ENCODE results near the gene ADAM11.

Gene ADAM11

DNA sequence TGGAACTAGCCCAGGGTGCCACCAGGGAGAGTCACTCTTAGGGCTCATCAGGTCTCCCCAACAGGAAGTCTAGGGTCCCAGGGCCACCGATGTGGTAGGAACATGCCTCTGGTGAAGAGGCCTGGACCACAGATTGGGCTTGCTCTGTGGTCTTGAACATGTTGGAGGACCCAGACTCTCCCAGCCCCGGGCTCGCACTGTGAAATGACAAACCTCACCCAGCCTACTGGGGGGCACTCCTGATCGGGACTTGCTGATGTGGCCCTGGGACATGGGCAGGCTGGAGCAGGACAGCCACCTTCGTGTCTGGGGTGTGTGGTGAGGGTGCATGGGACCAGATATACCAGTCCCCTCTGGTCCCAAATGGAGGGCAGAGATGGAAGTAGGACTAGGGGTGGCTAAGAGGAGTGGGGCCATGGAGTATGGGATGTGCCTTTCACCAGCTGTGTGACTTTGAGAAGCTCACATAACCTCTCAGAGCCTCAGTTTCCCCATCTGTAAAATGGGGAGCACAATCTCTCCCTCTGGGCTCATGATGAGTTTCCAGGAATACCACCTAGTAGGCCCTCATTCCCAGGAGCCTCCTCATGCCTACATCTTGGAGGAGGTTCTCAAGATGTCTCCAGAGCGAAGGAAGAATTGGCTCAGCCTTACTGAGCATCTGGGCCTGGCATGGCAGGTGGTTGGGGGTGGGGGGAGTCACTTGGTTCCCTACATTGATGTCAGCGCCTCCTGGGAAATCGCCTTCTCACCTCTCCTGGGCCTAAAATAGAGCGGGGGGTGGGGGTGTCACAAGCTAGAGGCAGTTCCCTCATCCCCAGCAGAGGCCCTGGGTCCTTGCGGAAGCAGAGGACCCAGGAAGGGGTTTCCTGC is 1.5 kb upstream of the ADAM11 start:
- DNase-seq (ENCODE audit: low read depth, low spot score): no peak

DNA sequence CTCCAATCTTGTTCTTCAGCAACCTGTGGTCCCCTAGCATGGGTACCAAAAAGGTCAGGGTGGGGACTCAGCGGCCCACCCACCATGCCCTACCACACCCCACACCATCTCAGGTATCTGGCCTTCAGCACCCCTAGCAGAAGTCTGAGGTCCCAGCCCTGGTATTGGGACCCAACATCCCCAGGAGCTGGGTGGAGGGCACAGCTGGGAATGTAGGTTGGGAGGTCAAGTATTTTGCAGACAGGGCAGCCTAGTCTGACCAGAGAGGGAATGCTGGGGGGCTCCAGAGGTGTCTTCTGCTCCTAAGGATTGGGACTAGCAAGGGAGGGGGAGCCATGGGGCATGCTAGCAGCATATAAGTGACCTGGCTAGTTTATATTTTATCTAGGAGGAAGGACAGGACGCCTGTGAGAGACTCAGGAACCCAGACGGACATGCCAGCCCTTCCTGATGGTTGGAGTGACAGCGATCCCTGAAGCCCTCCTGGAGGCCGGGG is 822 bp upstream of the ADAM11 start:
- no peak for DNase-seq (ENCODE audit: low read depth, low spot score)

DNA sequence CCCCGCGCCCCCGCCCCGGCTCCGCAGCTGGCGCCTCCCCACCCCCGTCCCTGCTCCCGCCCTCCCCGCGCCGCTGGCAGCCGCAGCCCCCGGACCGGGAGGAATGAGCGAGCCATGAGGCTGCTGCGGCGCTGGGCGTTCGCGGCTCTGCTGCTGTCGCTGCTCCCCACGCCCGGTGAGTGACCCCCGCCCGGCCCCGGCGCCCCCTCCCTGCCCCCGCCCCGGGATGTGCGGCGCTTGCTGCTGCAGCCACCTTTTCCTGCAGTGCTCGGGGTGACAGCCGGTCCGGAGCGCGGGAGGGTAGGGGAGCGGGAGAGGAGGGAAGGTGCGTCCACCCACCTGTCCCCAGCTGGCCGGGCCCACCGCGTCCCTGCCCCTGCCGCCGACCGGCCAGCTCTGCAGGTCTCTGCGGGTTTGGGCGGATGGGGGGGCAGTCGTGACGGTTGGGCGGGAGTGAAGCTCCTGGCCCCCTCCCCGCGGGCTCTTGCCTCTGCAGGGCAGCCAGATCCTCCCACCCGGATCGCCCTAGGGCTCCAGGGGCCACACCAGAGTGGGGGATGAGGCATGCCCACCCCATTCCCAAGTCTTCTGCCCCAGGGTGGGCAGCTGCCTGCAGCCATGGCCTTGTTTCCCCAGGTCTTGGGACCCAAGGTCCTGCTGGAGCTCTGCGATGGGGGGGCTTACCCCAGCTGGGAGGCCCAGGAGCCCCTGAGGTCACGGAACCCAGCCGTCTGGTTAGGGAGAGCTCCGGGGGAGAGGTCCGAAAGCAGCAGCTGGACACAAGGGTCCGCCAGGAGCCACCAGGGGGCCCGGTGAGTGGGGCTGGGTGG is 513 bp downstream of the ADAM11 start:
- no peak for DNase-seq (ENCODE audit: low read depth, low spot score)

DNA sequence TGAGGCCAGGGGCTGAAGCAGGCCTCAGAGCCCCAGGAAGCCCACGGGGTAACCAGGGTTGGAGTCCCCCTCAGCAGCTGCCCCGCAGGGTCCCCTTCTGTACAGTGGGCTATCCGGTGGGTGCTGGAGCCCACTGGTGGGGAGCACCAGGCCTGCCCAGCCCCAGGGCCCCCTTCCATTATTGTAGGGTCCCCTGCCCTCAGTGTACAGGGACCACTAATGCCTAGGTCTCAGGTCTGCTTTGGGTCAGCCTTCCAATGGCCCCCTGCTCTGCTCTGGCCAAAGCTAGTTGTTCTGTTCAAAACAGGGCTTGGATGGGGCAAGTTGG is 1.1 kb downstream of the ADAM11 start:
- no peak for DNase-seq (ENCODE audit: low read depth, low spot score)

DNA sequence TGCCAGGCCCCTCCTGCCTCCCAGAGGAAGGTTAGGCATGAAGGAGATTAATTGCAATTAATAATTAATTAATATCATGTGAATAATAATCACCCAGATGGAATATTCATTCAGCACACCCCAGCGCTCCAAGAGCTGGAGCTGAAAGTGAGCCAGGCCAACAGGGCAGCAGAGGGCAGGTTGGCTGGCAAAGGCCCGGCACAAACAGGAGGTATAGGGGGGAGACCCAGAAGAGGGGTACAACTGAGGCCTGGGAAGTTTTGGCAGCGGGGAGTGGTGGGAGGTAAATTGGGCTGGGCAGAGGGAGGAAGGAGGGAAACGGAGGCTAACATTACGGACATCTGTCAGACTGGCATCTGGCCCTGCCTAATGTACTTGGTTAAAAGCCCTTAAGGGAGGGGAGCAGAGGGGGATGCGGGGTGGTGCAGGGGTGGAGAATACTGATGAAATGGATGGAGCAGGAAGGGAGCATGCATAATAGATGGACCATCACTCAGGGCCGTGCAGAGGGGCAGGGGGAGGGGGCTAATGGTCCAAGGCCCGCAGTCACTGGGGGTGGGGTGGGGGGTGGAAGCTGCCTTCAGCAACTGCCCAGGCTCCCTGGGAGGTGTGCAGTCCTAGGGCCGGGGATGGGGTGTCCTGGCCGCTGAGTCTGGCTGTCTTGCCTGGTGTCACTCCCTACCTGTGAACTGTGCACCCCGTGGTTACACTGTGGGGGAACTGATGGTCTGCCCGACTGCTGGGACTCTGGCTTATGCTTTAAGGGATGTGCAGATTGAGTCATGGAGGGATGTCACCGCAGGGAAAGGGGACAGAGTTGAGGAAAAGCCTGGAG is 1.9 kb downstream of the ADAM11 start:
- no peak for DNase-seq (ENCODE audit: low read depth, low spot score)

GRCh38 chr17:44761932-44762810 is 3.4 kb downstream of the ADAM11 start:
- no peak for DNase-seq (ENCODE audit: low read depth, low spot score)

DNA sequence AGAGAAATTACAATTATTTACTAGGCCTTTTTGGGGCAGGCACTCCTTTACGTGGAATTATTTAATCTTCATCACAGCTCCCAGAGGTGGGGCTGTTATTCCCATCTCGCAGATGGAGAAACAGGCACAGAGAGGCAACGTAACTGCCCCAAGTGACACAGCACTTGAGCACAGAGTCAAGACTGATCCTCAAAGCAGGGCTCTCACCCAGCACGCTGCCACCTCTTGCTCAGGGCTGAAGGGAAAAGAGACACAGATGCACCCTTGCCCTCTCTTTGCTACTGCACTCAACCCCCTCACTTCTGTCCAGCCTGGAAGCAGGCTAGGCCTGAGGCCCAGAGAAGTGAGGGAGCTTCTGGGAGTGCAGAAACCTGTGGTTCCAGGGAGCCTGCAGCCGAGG is 4.4 kb downstream of the ADAM11 start:
- no peak for DNase-seq (ENCODE audit: low read depth, low spot score)

- no peak for DNase-seq (ENCODE audit: low read depth, low spot score)
Observed at GRCh38 chr17:44765965-44766364, 7.2 kb downstream of the ADAM11 start.

- DNase-seq (ENCODE audit: low read depth, low spot score): no peak
Observed at GRCh38 chr17:44766409-44767038, 7.7 kb downstream of the ADAM11 start.

- no peak for DNase-seq (ENCODE audit: low read depth, low spot score)
Observed at GRCh38 chr17:44767493-44767892, 8.7 kb downstream of the ADAM11 start.

DNA sequence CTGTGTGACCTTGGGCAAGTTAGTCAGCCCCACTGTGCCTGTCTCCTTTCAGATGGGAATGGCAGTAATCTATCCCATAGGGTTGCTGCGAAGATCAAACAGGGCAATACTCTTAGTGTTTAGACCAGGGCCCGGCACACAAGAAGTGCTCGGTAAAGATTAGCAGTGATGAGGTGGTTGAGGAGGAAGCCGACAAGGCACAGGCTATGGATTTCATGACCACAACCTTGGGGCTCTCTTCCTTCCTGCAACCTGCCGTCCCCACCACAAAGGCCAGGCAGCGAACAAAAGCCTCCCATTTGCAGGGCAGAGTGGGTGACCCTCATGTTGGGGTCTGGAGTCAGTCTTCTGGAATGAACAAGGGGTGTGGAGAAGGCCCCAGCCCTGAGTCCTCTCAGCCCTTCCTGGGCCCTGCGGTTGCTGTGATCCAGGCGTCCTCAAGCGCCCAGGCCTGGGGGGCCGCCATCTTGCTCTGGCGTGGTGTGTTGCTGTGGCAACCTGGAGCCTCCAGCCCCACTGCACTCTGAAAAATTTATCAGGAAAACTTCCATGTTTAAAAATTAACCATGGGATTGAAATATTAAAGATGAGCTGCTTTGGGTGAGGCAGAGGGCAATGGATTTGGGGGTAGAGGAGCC is 9.8 kb downstream of the ADAM11 start:
- DNase-seq (ENCODE audit: low read depth, low spot score): no peak

GRCh38 chr17:44769230-44769629 is 10.4 kb downstream of the ADAM11 start:
- DNase-seq (ENCODE audit: low read depth, low spot score): no peak

DNA sequence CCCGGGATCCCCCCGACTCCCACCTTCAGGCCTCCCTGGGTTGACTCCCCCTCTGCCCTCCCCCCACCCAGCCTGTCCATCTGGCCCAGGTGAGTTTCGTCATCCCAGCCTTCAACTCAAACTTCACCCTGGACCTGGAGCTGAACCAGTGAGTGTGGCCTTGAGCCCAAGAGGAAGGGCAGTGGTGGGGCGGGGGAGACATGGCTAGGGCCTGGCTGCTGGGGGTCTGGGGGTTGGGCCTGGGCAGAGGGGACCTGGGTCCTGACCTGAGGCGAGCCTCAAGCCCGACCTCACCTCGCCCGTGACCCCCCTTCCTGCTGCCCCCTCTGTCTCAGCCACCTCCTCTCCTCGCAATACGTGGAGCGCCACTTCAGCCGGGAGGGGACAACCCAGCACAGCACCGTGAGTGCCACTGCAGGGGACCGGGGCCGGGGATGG is 10.9 kb downstream of the ADAM11 start:
- DNase-seq (ENCODE audit: low read depth, low spot score): no peak

DNA sequence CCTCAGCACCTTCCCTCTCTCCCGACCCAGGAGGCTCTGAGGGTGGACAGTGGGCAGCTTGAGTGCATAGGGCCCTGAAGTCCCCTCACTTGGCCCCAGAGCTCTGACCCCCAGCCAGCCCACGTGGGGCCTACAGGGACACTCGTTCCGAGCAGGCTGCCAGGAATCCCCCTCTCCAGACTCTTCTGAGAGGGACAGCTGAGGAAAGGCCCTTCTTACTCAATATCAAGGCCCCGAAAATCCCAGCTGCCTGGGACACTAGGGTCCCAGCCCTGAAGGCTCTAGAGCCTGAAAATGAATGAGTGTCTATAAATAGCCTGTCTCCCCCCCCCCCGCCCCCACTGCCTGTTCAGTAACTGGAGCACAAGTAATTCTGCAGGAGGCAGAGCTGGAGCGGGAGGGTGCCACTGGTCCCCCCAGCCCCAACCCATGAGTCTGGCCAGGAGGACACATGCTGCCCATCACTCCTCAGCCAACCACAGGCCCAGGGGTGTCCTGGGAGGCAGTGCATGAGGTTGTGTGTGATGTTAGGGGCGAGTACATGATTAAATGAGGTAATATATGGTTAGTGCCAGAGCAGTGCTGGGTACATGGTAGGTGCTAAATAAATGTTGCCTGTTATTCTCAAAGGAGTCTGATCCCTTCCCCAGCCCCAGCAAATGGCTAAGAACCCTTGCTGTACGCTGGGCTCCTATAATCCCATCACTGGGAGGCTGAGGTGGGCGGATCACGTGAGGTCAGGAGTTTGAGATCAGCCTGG is 11.6 kb downstream of the ADAM11 start:
- DNase-seq (ENCODE audit: low read depth, low spot score): no peak

- no peak for DNase-seq (ENCODE audit: low read depth, low spot score)
Observed at GRCh38 chr17:44772308-44773045, 13.7 kb downstream of the ADAM11 start.

DNA sequence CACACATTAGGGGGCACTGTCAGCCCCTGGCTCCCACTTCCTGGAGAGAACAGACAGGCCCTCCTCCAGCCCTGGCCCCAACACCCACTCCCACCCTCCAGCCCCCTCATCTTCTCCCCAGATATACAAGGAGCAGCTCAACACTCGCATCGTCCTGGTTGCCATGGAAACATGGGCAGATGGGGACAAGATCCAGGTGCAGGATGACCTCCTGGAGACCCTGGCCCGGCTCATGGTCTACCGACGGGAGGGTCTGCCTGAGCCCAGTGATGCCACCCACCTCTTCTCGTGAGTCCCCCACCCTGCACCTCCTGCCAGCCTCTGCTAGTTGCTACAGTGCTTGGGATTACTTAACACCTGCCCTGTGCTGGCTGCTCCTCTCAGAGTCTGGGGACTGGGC is 14.4 kb downstream of the ADAM11 start:
- DNase-seq (ENCODE audit: low read depth, low spot score): no peak

- DNase-seq (ENCODE audit: low read depth, low spot score): peak; percentile 91
Observed at GRCh38 chr17:44774271-44775135, 15.7 kb downstream of the ADAM11 start.
